Gastroesophageal sphincter (tissue), 4 donors: ENCODE data around the gene ZBTB46. TPM values are rescaled to one million over a fixed set of nuclear protein-coding genes. Genes with fewer than 3 reads are reported as not detected.

ENCODE experiments used
- ATAC-seq: fragments of 150-250 bp; one replicate; pipeline ENCODE4 v1.9.1; 2016; ENCODE audit warnings: mild to moderate bottlenecking, moderate library complexity
- H3K27ac ChIP-seq, 4 donors: fragments of 200-600 bp; sonication (generic) in 3 of 4; 1 replicate in 3 of 4; 2 replicates in 1 of 4; pipeline ENCODE4 v1.5.1; 2016 to 2019
- H3K27me3 ChIP-seq: fragments of 200-600 bp; sonication (generic); one replicate; pipeline ENCODE4 v1.5.1; 2019
- H3K36me3 ChIP-seq, 2 donors: fragments of 200-600 bp; sonication (generic); one replicate each; pipeline ENCODE4 v1.5.1; 2019; ENCODE audit warnings: control low read depth in 1 of 2
- H3K4me1 ChIP-seq, 3 donors: fragments of 200-600 bp; sonication (generic); 1 replicate in 2 of 3; 2 replicates in 1 of 3; pipeline ENCODE4 v1.5.1; 2016 to 2019; ENCODE audit warnings: control low read depth in 2 of 3
- H3K4me3 ChIP-seq, 2 donors: fragments of 200-600 bp; sonication (generic); one replicate each; pipeline ENCODE4 v1.5.1; 2019; ENCODE audit warnings: mild to moderate bottlenecking in 1 of 2, moderate library complexity in 1 of 2
- H3K9me3 ChIP-seq, 3 donors: fragments of 200-600 bp; sonication (generic); one replicate each; pipeline ENCODE4 v1.5.1; 2017 to 2019; ENCODE audit warnings: control low read depth in 2 of 3
- EP300 ChIP-seq: sonication (generic); formaldehyde crosslinking; IDR thresholded peaks from one replicate; pipeline ENCODE4 v1.6.1; 2017; ENCODE audit warnings: antibody characterized with exemption, mild to moderate bottlenecking
- POLR2A ChIP-seq, 2 donors: fragments of 450-650 bp; IDR thresholded peaks; one replicate each; pipeline ENCODE4 v1.6.1; 2017; ENCODE audit warnings: antibody characterized with exemption in 2 of 2, mild to moderate bottlenecking in 2 of 2, moderate library complexity in 1 of 2
- POLR2AphosphoS5 ChIP-seq: sonication (generic); formaldehyde crosslinking; IDR thresholded peaks from one replicate; pipeline ENCODE4 v1.6.1; 2017; ENCODE audit warnings: antibody characterized with exemption
- WGBS, 2 donors: methylation state at CpG; one replicate each; pipeline ENCODE4 v1.1.5; 2018; ENCODE audit warnings: low coverage in 1 of 2; 5-methylcytosine and 5-hydroxymethylcytosine counted together
- total RNA-seq, 4 donors: library from RNA; depleted of rRNA; stranded (reverse); fragments of >200 nt; gene quantifications; one replicate each; pipeline ENCODE4 v1.1.0, GENCODE V29; 2016
- TF ChIP-seq, protein P1 (sequence below), 4 experiments: fragments of 200-600 bp in 2 of 4; fragments of 450-650 bp in 2 of 4; sonication (generic) in 1 of 4; IDR thresholded peaks; one replicate each; pipeline ENCODE4 v1.5.1; 2017 to 2019; ENCODE audit warnings: antibody characterized with exemption in 4 of 4, mild to moderate bottlenecking in 2 of 4, moderate library complexity in 2 of 4

Gene ZBTB46
- total RNA-seq, 4 donors from 2014 or later = 8.1 to 13.8 (median 10.2) TPM

DNA sequence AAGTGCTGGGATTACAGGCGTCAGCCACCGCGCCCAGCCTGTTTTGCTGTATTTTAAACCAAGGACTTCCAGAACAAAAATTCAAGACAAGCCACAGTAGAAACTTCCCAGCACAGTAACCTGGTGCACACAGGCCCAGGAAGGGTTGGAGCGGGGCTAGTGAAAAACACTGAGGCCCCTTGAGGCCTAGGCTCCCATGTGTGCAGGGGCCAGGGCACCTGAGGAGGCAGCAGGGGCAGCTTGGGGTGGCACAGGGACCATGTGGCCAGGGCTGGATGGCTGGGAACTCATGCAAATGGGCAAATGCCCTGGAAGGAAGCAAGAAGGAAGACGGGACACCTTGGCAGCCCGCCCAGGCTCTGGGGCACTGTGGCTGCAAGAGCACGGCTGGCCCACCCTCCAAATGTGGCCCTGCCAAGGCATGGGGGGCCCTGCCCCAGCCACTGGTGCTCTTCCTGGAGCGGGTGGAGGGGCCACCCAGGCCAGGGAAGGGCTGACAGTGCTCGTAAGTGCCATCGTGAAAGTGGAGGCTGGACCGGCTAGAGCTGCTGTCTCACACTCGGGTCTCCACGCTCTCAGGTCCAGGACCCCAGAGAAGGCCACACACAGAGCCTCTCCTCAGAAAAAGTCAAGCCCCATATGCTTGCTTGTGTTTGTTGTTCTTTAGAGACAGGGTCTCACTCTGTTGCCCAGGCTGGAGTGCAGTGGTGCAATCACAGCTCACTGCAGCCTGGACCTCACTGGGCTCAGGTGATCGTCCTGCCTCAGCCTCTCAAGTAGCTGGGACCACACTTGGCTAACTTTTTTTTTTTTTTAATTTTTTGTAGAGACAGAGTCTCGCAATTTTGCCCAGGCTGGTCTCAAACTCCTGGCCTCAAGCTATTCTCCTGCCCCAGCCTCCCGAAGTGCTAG lies 81.2 kb downstream of the ZBTB46 start:
- ATAC-seq = no peak
- no peak for TF ChIP-seq POLR2AphosphoS5
- TF ChIP-seq, protein P1, sequence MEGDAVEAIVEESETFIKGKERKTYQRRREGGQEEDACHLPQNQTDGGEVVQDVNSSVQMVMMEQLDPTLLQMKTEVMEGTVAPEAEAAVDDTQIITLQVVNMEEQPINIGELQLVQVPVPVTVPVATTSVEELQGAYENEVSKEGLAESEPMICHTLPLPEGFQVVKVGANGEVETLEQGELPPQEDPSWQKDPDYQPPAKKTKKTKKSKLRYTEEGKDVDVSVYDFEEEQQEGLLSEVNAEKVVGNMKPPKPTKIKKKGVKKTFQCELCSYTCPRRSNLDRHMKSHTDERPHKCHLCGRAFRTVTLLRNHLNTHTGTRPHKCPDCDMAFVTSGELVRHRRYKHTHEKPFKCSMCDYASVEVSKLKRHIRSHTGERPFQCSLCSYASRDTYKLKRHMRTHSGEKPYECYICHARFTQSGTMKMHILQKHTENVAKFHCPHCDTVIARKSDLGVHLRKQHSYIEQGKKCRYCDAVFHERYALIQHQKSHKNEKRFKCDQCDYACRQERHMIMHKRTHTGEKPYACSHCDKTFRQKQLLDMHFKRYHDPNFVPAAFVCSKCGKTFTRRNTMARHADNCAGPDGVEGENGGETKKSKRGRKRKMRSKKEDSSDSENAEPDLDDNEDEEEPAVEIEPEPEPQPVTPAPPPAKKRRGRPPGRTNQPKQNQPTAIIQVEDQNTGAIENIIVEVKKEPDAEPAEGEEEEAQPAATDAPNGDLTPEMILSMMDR (IDR thresholded peaks at IDR 0.05) = no peak
- no peak for TF ChIP-seq POLR2A (IDR thresholded peaks at IDR 0.05)
- TF ChIP-seq EP300 = no peak
- no peak overlapping the region for H3K27ac ChIP-seq
- 90 to 94% methylated on average over 7 to 10 of the region's 16 CpGs for WGBS, 2 donors
- no peaks in the 10 kb centered on the region for H3K27me3 ChIP-seq
- no peak overlapping the region for H3K4me3 ChIP-seq
- H3K36me3 ChIP-seq = peaks cover 0 to 37% of the 10 kb centered on the region in 2 donors
- no peaks in the 10 kb centered on the region for H3K9me3 ChIP-seq
- H3K4me1 ChIP-seq = no peaks in the 10 kb centered on the region

- no peak overlapping the region for H3K4me3 ChIP-seq
- H3K36me3 ChIP-seq = peaks cover 0 to 41% of the 10 kb centered on the region in 2 donors
- TF ChIP-seq, protein P1 (IDR thresholded peaks at IDR 0.05) = no peak
- TF ChIP-seq POLR2AphosphoS5 = no peak
- no peak for TF ChIP-seq EP300
- no peak for TF ChIP-seq POLR2A (IDR thresholded peaks at IDR 0.05)
- H3K4me1 ChIP-seq = no peaks in the 10 kb centered on the region
- H3K27ac ChIP-seq = no peak overlapping the region
- 85 to 100% methylated on average over 1 to 7 of the region's 11 CpGs for WGBS, 2 donors
- H3K9me3 ChIP-seq = no peaks in the 10 kb centered on the region
- H3K27me3 ChIP-seq = no peaks in the 10 kb centered on the region
- ATAC-seq = no peak
These were observed 82.2 kb downstream of the ZBTB46 start for GRCh38 chr20:63748934-63749270.

DNA sequence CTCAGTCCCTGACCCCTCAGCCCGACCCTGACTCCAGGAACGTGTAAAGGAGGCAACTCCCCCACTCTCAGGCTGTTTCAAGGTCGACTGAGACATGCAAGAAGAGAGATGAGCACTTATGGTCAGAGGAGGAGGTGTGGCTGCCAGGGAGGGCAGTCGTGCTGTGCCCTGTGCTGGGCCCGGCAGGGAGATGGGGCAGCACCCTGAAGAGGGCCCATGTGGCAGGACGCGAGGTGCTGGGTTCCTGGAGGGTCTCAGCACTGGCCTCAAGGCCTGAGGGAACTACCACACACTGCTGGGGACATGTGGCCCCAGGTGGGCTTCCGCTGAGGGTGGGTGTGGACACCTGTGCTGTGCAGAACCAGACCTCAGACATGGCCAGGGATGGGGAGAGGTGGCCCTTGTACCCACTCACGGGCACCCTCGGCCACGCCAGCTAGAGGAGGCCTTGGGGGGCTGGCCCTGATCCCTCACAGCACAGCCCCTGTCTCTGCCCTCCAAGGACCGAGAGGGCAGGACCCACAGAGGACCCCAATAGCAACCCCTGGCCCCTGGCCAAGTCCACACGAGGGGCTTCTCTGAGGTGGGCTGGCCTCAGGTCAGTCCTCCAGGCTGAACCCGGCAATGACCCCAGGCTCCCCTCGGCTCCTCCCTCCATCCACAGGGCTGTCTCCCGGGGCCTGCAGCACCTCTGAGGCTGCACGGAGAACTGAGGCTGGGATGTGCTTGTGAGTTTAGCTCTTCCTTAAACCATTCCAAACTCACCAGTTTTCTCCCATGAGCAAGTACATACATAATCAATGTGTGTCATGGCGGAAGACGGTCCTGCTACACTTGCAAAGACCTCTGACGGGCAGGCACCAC lies 82.8 kb downstream of the ZBTB46 start:
- Histone ChIP-seq H3K36me3 (peaks cover 0 to 47% of the 10 kb centered on the region in 2 donors), H3K27ac (no peak overlapping the region), H3K4me3 (no peak overlapping the region), H3K27me3 (no peaks in the 10 kb centered on the region), H3K4me1 (no peaks in the 10 kb centered on the region), H3K9me3 (no peaks in the 10 kb centered on the region)
- ATAC-seq = no peak
- no CpG with 5 or more reads among the region's 20 CpGs for WGBS, 2 donors
- no peak for TF ChIP-seq POLR2A (IDR thresholded peaks at IDR 0.05)
- TF ChIP-seq POLR2AphosphoS5 = no peak
- no peak for TF ChIP-seq EP300
- TF ChIP-seq, protein P1 (IDR thresholded peaks at IDR 0.05) = no peak

DNA sequence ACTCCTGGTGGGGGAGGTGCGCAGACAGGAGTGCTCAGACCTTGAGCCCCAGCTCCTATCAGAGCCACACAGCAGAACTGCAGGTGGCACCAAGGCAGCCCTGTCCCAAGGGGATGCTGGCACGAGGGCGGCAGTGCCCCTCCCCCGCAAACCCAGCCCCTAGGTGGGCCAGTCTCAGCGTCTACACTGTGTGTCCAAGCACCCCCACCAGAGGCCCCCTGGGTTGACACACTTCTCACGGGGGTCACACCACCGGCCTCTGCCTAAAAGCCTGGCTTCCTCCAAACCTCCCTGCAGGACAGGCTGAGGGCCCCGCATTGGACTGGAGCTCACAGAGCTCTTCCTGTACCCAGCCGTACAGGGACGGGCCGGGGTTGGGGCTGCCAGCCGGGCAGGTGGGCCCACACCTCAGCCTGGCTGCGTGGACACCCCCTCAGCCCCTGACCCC lies 83.4 kb downstream of the ZBTB46 start:
- Histone ChIP-seq H3K36me3 (peaks cover 0 to 53% of the 10 kb centered on the region in 2 donors), H3K27ac (no peak overlapping the region), H3K4me1 (peaks cover 0 to 6% (median 0%) of the 10 kb centered on the region in 3 donors), H3K9me3 (no peaks in the 10 kb centered on the region), H3K27me3 (no peaks in the 10 kb centered on the region), H3K4me3 (no peak overlapping the region)
- WGBS, 2 donors = 100% methylated on average over 1 of the region's 13 CpGs
- no peak for ATAC-seq
- TF ChIP-seq POLR2A (IDR thresholded peaks at IDR 0.05) = no peak
- no peak for TF ChIP-seq EP300
- TF ChIP-seq, protein P1 (IDR thresholded peaks at IDR 0.05) = no peak
- no peak for TF ChIP-seq POLR2AphosphoS5
